Measurements from ENCODE around the gene BMP7.

Gene BMP7

DNA sequence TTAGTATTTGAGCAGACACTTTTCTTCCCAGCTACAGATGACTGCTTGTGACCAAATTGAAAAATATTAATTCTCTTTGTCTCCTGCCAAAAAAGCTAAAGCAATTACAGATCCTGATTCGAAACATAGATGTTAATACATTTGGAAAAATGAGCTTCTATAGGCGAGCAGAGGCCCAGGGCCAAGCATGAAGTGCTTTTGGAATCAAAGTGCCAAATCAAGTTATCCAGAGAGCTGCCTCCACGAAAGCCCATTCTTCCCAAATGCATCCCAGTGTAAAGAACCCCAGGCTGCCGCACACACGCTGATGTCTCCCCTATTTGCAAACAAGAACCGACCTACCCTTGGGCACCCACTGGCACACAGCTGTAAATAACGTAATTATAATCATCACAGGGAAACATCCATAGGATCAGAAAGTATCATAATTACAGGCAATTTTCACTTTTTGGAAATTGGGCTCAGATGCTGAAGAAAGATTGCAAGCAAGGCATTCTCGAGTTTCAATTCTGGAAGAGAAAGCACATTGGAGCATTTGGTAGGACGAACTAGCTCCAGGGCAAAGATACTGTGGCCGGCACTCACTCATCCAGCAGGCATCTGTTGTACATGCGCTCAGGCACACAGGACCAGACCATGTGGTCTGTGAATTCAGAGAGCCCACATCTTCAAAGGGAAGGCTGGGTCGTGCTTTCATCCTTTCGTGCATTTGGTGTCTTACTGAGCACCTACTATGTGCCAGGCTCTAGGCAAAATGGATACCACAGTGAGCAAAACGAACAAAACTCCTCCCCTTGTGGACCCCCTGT lies 45.9 kb downstream of the BMP7 start:
- TF ChIP-seq CTCF (IDR thresholded peaks at IDR 0.05; ENCODE audit: low read depth, low read length): no peak
- H3K27me3 ChIP-seq (ENCODE audit: insufficient read depth, low read depth, severe bottlenecking): peaks cover 45% of the 10 kb centered on the region
- H3K9me3 ChIP-seq (ENCODE audit: severe bottlenecking): no peaks in the 10 kb centered on the region
- H3K36me3 ChIP-seq: no peaks in the 10 kb centered on the region
- H3K4me3 ChIP-seq (ENCODE audit: low read depth, low read length): no peak overlapping the region
- DNase-seq: no peak
- no peak overlapping the region for H3K27ac ChIP-seq

DNA sequence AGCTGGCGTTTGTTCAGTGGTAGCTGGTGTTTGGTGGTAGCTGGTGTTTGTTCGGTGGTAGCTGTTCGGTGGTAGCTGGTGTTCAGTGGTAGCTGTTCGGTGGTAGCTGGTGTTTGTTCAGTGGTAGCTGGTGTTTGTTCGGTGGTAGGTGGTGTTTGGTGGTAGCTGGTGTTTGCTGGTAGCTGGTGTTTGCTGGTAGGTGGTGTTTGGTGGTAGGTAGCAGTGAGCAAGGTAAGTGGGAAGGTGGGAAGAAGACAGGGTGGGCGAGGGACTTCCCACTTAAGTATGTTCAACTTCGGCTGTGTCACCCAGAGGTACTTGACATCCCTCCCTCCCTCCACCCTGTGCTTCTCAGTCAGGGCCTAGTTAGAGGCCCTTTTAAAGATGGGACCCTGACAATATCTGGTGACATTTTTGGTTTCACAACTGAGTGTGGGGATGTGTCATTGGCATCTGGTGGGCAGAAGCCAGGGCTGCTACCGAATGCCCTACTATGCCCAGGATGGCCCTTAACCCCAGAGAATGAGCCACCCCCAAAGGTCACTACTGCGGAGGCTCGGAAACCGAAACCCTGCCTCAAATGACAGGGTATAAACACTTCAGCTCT lies 47.3 kb downstream of the BMP7 start:
- Histone ChIP-seq H3K4me3 (ENCODE audit: low read depth, low read length) (no peak overlapping the region), H3K27ac (no peak overlapping the region), H3K9me3 (ENCODE audit: severe bottlenecking) (no peaks in the 10 kb centered on the region), H3K27me3 (ENCODE audit: insufficient read depth, low read depth, severe bottlenecking) (peaks cover 42% of the 10 kb centered on the region), H3K36me3 (no peaks in the 10 kb centered on the region)
- no peak for TF ChIP-seq CTCF (IDR thresholded peaks at IDR 0.05; ENCODE audit: low read depth, low read length)
- DNase-seq: no peak

- no peak for TF ChIP-seq CTCF (IDR thresholded peaks at IDR 0.05; ENCODE audit: low read depth, low read length)
- H3K9me3 ChIP-seq (ENCODE audit: severe bottlenecking): no peaks in the 10 kb centered on the region
- H3K27ac ChIP-seq: no peak overlapping the region
- peaks cover 42% of the 10 kb centered on the region for H3K27me3 ChIP-seq (ENCODE audit: insufficient read depth, low read depth, severe bottlenecking)
- no peaks in the 10 kb centered on the region for H3K36me3 ChIP-seq
- no peak for DNase-seq
- no peak overlapping the region for H3K4me3 ChIP-seq (ENCODE audit: low read depth, low read length)
Measured at GRCh38 chr20:57218489-57218888, 48.0 kb downstream of the BMP7 start.

GRCh38 chr20:57217802-57218201 lies 48.6 kb downstream of the BMP7 start:
- H3K27me3 ChIP-seq (ENCODE audit: insufficient read depth, low read depth, severe bottlenecking): peaks cover 41% of the 10 kb centered on the region
- DNase-seq: no peak
- no peak for TF ChIP-seq CTCF (IDR thresholded peaks at IDR 0.05; ENCODE audit: low read depth, low read length)
- H3K4me3 ChIP-seq (ENCODE audit: low read depth, low read length): no peak overlapping the region
- H3K9me3 ChIP-seq (ENCODE audit: severe bottlenecking): no peaks in the 10 kb centered on the region
- no peaks in the 10 kb centered on the region for H3K36me3 ChIP-seq
- H3K27ac ChIP-seq: no peak overlapping the region

GRCh38 chr20:57216669-57217068 lies 49.8 kb downstream of the BMP7 start:
- no peak for TF ChIP-seq CTCF (IDR thresholded peaks at IDR 0.05; ENCODE audit: low read depth, low read length)
- no peaks in the 10 kb centered on the region for H3K36me3 ChIP-seq
- peaks cover 35% of the 10 kb centered on the region for H3K27me3 ChIP-seq (ENCODE audit: insufficient read depth, low read depth, severe bottlenecking)

More at GRCh38 chr20:57216669-57217068, 49.8 kb downstream of the BMP7 start:
- Histone ChIP-seq H3K9me3 (ENCODE audit: severe bottlenecking) (no peaks in the 10 kb centered on the region), H3K4me3 (ENCODE audit: low read depth, low read length) (no peak overlapping the region), H3K27ac (no peak overlapping the region)
- no peak for DNase-seq

Measured in WERI-Rb-1 (cell line).